T-helper 1 cell treated with Interleukin-12 subunit alpha and Interleukin-12 subunit beta and Interleukin-4 antibody, amounts not matched to agents 30 μg/mL and 1 μg/mL, for 36 hours (primary cell): Measurements from ENCODE around the gene SOBP.

ENCODE experiments used
- H3K27ac Mint-ChIP-seq: one replicate; pipeline ENCODE4 v1.8.0; 2021; ENCODE audit warnings: mild to moderate bottlenecking, mixed read lengths
- H3K27me3 Mint-ChIP-seq: one replicate; pipeline ENCODE4 v1.8.0; 2021; ENCODE audit warnings: low read depth, mixed read lengths
- H3K36me3 Mint-ChIP-seq: one replicate; pipeline ENCODE4 v1.8.0; 2021; ENCODE audit warnings: low read depth, mixed read lengths
- H3K4me1 Mint-ChIP-seq: one replicate; pipeline ENCODE4 v1.8.0; 2021; ENCODE audit warnings: low read depth, mixed read lengths
- H3K4me3 Mint-ChIP-seq: one replicate; pipeline ENCODE4 v1.8.0; 2021; ENCODE audit warnings: mild to moderate bottlenecking, moderate library complexity, mixed read lengths
- H3K9me3 Mint-ChIP-seq: one replicate; pipeline ENCODE4 v1.8.0; 2021; ENCODE audit warnings: mixed read lengths

The SOBP gene

GRCh38 chr6:107565165-107565723 is 75.3 kb downstream of the SOBP start:
- no peak overlapping the region for H3K4me3 Mint-ChIP-seq
- H3K27me3 Mint-ChIP-seq = peaks cover 20% of the 10 kb centered on the region
- no peak overlapping the region for H3K27ac Mint-ChIP-seq
- H3K9me3 Mint-ChIP-seq = no peaks in the 10 kb centered on the region
- no peaks in the 10 kb centered on the region for H3K4me1 Mint-ChIP-seq
- no peaks in the 10 kb centered on the region for H3K36me3 Mint-ChIP-seq

- Mint-ChIP-seq H3K4me1 (no peaks in the 10 kb centered on the region), H3K36me3 (no peaks in the 10 kb centered on the region), H3K27ac (no peak overlapping the region), H3K4me3 (no peak overlapping the region), H3K27me3 (peaks cover 20% of the 10 kb centered on the region), H3K9me3 (no peaks in the 10 kb centered on the region)
These were observed 77.7 kb downstream of the SOBP start for GRCh38 chr6:107567643-107568042.

- no peak overlapping the region for H3K27ac Mint-ChIP-seq
- peaks cover 19% of the 10 kb centered on the region for H3K27me3 Mint-ChIP-seq
- H3K9me3 Mint-ChIP-seq = no peaks in the 10 kb centered on the region
- H3K36me3 Mint-ChIP-seq = no peaks in the 10 kb centered on the region
- no peaks in the 10 kb centered on the region for H3K4me1 Mint-ChIP-seq
- H3K4me3 Mint-ChIP-seq = no peak overlapping the region
These were observed 79.6 kb downstream of the SOBP start for GRCh38 chr6:107569473-107569872.

- Mint-ChIP-seq H3K9me3 (no peaks in the 10 kb centered on the region), H3K27me3 (peaks cover 18% of the 10 kb centered on the region), H3K4me1 (no peaks in the 10 kb centered on the region), H3K27ac (no peak overlapping the region), H3K36me3 (no peaks in the 10 kb centered on the region), H3K4me3 (no peak overlapping the region)
These were observed 81.4 kb downstream of the SOBP start for GRCh38 chr6:107571354-107571753.

GRCh38 chr6:107572886-107573285 is 83.0 kb downstream of the SOBP start:
- no peak overlapping the region for H3K27ac Mint-ChIP-seq
- no peak overlapping the region for H3K4me3 Mint-ChIP-seq

GRCh38 chr6:107574856-107575255 is 84.9 kb downstream of the SOBP start:
- Mint-ChIP-seq H3K9me3 (no peaks in the 10 kb centered on the region), H3K27me3 (peaks cover 7% of the 10 kb centered on the region), H3K4me1 (no peaks in the 10 kb centered on the region), H3K27ac (no peak overlapping the region), H3K36me3 (no peaks in the 10 kb centered on the region), H3K4me3 (no peak overlapping the region)

More at GRCh38 chr6:107572886-107573285, 83.0 kb downstream of the SOBP start:
- peaks cover 7% of the 10 kb centered on the region for H3K27me3 Mint-ChIP-seq
- H3K4me1 Mint-ChIP-seq = no peaks in the 10 kb centered on the region
- H3K36me3 Mint-ChIP-seq = no peaks in the 10 kb centered on the region
- H3K9me3 Mint-ChIP-seq = no peaks in the 10 kb centered on the region

- no peak overlapping the region for H3K27ac Mint-ChIP-seq
- no peaks in the 10 kb centered on the region for H3K4me1 Mint-ChIP-seq
- peaks cover 16% of the 10 kb centered on the region for H3K27me3 Mint-ChIP-seq
- H3K9me3 Mint-ChIP-seq = no peaks in the 10 kb centered on the region
- H3K4me3 Mint-ChIP-seq = no peak overlapping the region
- H3K36me3 Mint-ChIP-seq = no peaks in the 10 kb centered on the region
These were observed 86.9 kb downstream of the SOBP start for GRCh38 chr6:107576852-107577251.

GRCh38 chr6:107578642-107579341 is 88.9 kb downstream of the SOBP start:
- Mint-ChIP-seq H3K27ac (no peak overlapping the region), H3K36me3 (no peaks in the 10 kb centered on the region), H3K4me3 (no peak overlapping the region), H3K27me3 (peaks cover 21% of the 10 kb centered on the region), H3K9me3 (no peaks in the 10 kb centered on the region), H3K4me1 (no peaks in the 10 kb centered on the region)

GRCh38 chr6:107579456-107580056 is 89.6 kb downstream of the SOBP start:
- Mint-ChIP-seq H3K27ac (no peak overlapping the region), H3K9me3 (no peaks in the 10 kb centered on the region), H3K4me3 (no peak overlapping the region), H3K36me3 (no peaks in the 10 kb centered on the region), H3K27me3 (peaks cover 21% of the 10 kb centered on the region), H3K4me1 (no peaks in the 10 kb centered on the region)

- Mint-ChIP-seq H3K9me3 (no peaks in the 10 kb centered on the region), H3K4me3 (no peak overlapping the region), H3K4me1 (no peaks in the 10 kb centered on the region), H3K27ac (no peak overlapping the region), H3K36me3 (no peaks in the 10 kb centered on the region), H3K27me3 (peaks cover 28% of the 10 kb centered on the region)
These were observed 92.2 kb downstream of the SOBP start for GRCh38 chr6:107582086-107582485.

GRCh38 chr6:107584726-107585125 is 94.8 kb downstream of the SOBP start:
- no peaks in the 10 kb centered on the region for H3K36me3 Mint-ChIP-seq
- H3K9me3 Mint-ChIP-seq = no peaks in the 10 kb centered on the region
- H3K27me3 Mint-ChIP-seq = peaks cover 51% of the 10 kb centered on the region
- H3K27ac Mint-ChIP-seq = no peak overlapping the region
- H3K4me1 Mint-ChIP-seq = no peaks in the 10 kb centered on the region
- no peak overlapping the region for H3K4me3 Mint-ChIP-seq

- Mint-ChIP-seq H3K27me3 (peaks cover 58% of the 10 kb centered on the region), H3K4me3 (no peak overlapping the region), H3K27ac (no peak overlapping the region), H3K4me1 (no peaks in the 10 kb centered on the region), H3K9me3 (no peaks in the 10 kb centered on the region), H3K36me3 (no peaks in the 10 kb centered on the region)
These were observed 96.0 kb downstream of the SOBP start for GRCh38 chr6:107585815-107586435.

- no peaks in the 10 kb centered on the region for H3K36me3 Mint-ChIP-seq
- H3K9me3 Mint-ChIP-seq = no peaks in the 10 kb centered on the region
- H3K4me1 Mint-ChIP-seq = no peaks in the 10 kb centered on the region
- peaks cover 58% of the 10 kb centered on the region for H3K27me3 Mint-ChIP-seq
- no peak overlapping the region for H3K27ac Mint-ChIP-seq
- H3K4me3 Mint-ChIP-seq = no peak overlapping the region
These were observed 97.5 kb downstream of the SOBP start for GRCh38 chr6:107587451-107587850.

GRCh38 chr6:107589199-107589598 is 99.3 kb downstream of the SOBP start:
- Mint-ChIP-seq H3K4me3 (no peak overlapping the region), H3K27ac (no peak overlapping the region), H3K27me3 (peaks cover 62% of the 10 kb centered on the region), H3K36me3 (no peaks in the 10 kb centered on the region), H3K4me1 (no peaks in the 10 kb centered on the region), H3K9me3 (no peaks in the 10 kb centered on the region)

- no peak overlapping the region for H3K4me3 Mint-ChIP-seq
- H3K36me3 Mint-ChIP-seq = no peaks in the 10 kb centered on the region
- H3K4me1 Mint-ChIP-seq = no peaks in the 10 kb centered on the region
- no peaks in the 10 kb centered on the region for H3K9me3 Mint-ChIP-seq
- H3K27me3 Mint-ChIP-seq = peaks cover 67% of the 10 kb centered on the region
- H3K27ac Mint-ChIP-seq = no peak overlapping the region
These were observed 100.0 kb downstream of the SOBP start for GRCh38 chr6:107589934-107590333.
